GM21390 (cell line): ENCODE measurements around the gene AP4M1.

Experiments used
- ATAC-seq: cut with Tn5 transposase; IDR thresholded peaks from one replicate; pipeline ENCODE4 v1.9.1; 2021; ENCODE audit not compliant: unreplicated experiment

The AP4M1 gene

GRCh38 chr7:100101016-100101862 is at the start of gene AP4M1, which contains the start of gene MCM7:
AP4M1 (plus strand) TSS chr7:100101643; CDS start chr7:100101715, 72 bp downstream.
MCM7 (minus strand) TSS chr7:100101397; CDS start chr7:100101294, 103 bp downstream.
- peak; percentile 75 for ATAC-seq

GRCh38 chr7:100053215-100053614 is 48.2 kb upstream of the AP4M1 start:
- ATAC-seq, result no peak

DNA sequence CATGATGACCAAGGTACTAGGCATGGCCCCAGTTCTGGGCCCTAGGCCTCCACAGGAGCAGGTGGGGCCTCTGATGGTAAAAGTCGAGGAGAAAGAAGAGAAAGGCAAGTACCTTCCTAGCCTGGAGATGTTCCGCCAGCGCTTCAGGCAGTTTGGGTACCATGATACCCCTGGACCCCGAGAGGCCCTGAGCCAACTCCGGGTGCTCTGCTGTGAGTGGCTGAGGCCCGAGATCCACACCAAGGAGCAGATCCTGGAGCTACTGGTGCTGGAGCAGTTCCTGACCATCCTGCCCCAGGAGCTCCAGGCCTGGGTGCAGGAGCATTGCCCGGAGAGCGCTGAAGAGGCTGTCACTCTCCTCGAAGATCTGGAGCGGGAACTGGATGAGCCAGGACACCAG is 44.4 kb upstream of the AP4M1 start:
- no peak for ATAC-seq

DNA sequence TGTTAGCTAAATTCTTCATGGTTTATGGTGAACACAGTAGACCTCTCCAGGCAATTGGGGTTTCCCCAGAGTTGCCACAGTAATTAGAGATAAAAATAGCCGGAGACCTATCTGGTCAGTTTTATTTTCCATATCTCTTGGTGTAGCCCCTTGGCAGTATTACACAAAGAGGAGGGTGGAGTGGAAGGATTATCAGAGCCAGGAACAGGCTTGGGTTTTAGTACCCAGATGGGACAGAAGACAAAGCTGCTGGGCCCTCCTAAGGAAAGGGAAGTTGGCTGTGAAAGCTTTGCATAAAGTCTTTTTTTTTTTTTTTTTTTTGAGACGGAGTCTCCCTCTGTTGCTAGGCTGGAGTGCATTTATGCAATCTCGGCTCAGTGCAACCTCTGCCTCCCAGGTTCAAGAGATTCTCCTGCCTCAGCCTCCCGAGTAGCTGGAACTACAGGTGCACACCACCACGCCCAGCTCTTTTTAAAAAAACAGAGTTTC is 42.1 kb upstream of the AP4M1 start:
- no peak for ATAC-seq

DNA sequence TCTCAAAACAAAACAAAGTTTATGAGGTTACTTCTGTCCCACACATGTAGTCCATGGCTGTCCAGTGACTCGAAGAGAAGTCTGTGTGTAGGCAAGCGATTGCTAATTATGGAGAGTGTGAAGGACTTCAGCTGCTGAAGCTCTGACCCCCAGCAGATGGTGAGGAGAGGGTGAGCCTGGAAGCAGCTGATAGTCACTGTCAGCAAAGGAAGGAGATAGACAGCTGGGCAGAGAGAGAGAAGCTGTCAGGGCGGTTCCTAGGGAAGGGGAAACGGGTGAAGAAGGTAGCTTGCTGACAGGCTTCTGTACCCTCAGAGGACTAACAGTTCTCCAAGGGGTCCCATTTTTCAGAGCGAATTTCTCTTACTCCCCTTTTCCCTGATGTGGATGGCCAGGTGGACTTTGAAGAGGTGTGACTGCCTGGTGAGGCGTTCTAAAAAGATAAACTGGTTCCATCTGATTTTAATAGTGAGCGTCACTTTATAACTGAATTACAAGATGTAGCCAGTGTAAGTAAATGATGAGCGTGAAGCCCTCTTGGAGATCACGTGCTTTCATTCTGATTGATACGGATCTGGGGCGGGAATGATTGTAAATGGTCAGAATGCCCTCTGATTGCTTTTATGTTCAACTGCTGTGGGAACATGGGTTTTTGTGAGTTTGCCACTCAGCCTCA is 39.8 kb upstream of the AP4M1 start:
- ATAC-seq, result no peak

GRCh38 chr7:100063376-100063775 is 38.1 kb upstream of the AP4M1 start:
- ATAC-seq, result no peak

GRCh38 chr7:100064162-100064561 is 37.3 kb upstream of the AP4M1 start:
- ATAC-seq, result no peak

DNA sequence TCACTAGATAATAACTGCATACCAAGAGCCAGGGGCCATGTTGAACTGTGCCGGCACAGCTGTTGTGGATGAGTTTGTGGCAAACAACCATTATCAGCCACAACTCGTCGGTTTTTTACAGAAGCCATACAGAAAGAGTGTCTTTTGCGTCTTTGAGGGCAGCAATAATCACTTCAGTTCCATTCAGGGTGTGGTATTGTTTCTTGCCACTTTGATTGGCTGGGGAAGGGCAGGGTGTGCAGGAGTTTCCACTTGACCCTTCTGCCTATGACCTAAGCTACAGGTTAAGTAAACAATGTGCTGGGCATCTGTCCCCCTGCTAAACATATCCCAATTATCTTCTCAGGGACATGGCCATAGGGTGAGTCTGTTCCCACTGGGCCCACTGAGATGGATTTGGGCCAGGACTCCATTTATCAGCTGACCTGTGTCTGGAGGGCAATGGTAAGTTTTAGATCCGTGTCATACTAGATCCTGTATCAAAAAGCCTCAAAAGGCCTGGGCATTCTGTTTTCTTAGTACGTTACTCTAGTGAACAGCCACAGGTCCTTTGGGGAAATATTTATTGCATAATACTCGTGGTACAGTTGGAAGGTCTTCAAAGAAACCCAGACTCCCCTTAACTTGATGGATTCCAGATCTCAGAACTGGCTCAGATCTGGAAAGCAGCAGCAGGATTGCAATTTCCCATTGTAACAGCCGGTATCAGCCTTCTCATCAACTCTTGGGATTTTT is 35.8 kb upstream of the AP4M1 start:
- no peak for ATAC-seq

DNA sequence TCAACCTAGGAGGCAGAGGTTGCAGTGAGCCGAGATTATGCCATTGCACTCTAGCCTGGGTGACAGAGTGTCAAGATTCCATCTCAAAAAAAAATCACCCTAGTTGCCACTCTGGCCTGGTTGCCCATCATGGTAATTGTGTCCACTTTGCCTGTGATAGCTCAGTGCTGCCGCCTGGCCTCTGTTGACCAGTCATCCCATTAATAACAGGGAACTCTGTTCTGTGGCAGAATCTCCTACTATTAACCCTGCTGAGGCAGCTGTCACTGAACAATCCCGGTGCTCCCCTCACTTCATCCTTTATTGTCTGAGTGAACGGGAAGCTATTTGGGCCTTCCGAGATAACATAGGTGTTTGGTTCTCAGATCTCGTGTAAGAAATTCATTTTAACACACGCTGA is 34.5 kb upstream of the AP4M1 start:
- ATAC-seq, result no peak

- no peak for ATAC-seq
Measured at GRCh38 chr7:100069991-100070390, 31.5 kb upstream of the AP4M1 start.

- ATAC-seq, result no peak
Measured at GRCh38 chr7:100071018-100071723, 30.3 kb upstream of the AP4M1 start.

GRCh38 chr7:100072462-100072861 is 29.0 kb upstream of the AP4M1 start:
- ATAC-seq, result no peak

DNA sequence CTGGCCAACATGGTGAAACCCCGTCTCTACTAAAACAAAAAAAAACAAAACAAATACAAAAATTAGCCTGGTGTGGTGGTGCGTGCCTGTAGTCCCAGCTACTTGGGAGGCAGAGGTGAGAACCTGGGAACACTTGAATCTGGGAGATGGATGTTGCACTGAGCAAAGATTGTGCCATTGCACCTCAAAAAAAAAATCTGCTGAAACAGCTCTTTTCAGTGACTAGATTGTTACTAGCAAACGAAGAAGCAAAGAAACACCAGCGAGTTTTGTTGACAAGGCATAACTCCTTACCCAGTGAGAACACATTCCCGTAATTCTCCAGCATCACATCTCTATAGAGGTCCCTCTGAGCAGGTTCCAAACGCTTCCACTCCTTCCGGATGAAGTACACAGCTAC is 26.6 kb upstream of the AP4M1 start:
- ATAC-seq, result no peak

GRCh38 chr7:100075418-100075817 is 26.0 kb upstream of the AP4M1 start:
- no peak for ATAC-seq

DNA sequence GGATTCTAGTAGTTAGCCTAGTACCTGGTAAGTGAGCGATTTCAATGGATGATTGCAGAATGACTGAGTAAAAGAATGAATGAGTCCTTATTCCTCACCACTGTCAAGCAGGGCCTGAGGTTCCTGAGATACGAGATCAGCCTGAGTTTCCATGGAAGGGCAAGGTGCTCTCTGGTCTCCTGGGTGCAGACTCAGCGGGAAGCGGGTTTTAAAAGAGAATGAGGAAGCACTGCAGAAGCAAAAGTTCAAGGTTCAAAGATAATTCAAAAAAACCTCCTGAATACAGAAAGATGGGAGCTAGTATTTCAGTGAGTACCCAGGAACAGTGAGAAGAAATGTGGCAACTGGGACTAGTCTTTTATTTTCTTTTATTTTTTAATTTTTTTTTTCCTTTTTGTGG is 24.2 kb upstream of the AP4M1 start:
- ATAC-seq, result no peak

GRCh38 chr7:100079024-100079560 is 22.4 kb upstream of the AP4M1 start:
- no peak for ATAC-seq

- peak; percentile 25 for ATAC-seq
Measured at GRCh38 chr7:100080907-100081534, 20.4 kb upstream of the AP4M1 start.

- ATAC-seq, result peak; percentile 70
Measured at GRCh38 chr7:100081535-100082102, 19.8 kb upstream of the AP4M1 start, which contains the start of gene ZNF3. ZNF3 (minus strand) TSS chr7:100081723; CDS start chr7:100077357, 4,366 bp downstream.

DNA sequence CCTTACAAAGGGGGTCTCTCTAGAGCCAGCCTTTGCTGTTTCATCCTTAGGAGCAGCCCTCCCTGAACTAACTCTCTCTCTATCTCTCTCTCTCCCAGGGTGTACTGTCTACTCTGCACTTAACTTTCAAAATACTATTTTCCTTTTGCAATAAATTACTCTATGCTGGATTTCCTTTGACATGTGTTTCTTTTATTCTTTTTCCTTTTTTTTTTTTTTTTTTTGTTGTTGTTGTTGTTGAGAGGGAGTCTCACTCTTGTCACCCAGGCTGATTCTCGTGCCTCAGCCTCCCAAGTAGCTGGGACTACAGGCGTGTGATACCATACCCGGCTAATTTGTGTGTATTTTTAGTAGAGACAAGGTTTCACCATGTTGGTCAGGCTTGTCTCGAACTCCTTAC is 18.5 kb upstream of the AP4M1 start:
- ATAC-seq, result no peak

DNA sequence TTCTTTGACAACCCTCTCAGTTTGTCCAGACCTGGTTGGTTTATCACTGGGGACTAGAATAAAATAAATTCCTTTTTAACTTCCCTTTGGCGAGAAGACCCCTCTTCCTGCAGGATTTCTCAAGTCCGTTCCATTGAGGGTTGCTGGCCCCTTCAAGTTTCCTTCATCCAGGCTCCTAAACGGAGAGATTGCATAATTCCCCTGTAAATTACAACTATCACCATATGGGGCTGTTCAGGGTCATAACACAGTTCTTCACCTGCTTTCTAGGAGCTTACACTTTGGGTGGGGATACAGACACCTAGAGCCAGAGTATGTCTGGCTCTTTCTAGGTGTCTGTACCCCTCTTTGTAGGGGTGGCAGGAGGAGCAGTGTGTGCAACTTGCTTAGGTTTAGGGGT is 15.9 kb upstream of the AP4M1 start:
- no peak for ATAC-seq
